SK-N-SH (cell line): Measurements from ENCODE around the gene JAG1. TPM values are rescaled to one million over a fixed set of nuclear protein-coding genes. Genes with fewer than 3 reads are reported as not detected.

Experiments
- CTCF ChIA-PET: fragments of 300-600, 350-600 bp; formaldehyde crosslinking; extraction: SDS; loops from one replicate; lab custom pipeline; 2021; lab: Yijun Ruan, JAX
- POLR2A ChIA-PET: fragments of 350-600 bp; sonication (Branson Sonifier 250); formaldehyde crosslinking; extraction: SDS; loops from one replicate; lab custom pipeline; 2020; ENCODE audit warnings: antibody characterized with exemption, inconsistent platforms; lab: Yijun Ruan, JAX
- DNase-seq: peaks from one replicate; pipeline ENCODE4 v3.0.0; 2012
- H2AFZ ChIP-seq: fragments of 200-600 bp; sonication (generic); 2 replicates; pipeline ENCODE4 v1.8.1; 2016; ENCODE audit warnings: antibody characterized with exemption, mild to moderate bottlenecking, low read depth
- H3F3A ChIP-seq: fragments of 200-600 bp; sonication (generic); replicated peaks from 2 replicates; pipeline ENCODE3; 2016; ENCODE audit warnings: antibody characterized with exemption, mild to moderate bottlenecking; ENCODE audit not compliant: insufficient read depth
- H3K27ac ChIP-seq, 2 experiments: fragments of 200-500 bp in 1 of 2; fragments of 200-600 bp in 1 of 2; sonication (Bioruptor generic) in 1 of 2; sonication (generic), shearing (Covaris generic) in 1 of 2; 2 replicates each; pipeline versions ENCODE4 v1.5.1 to v1.6.1; 2014 to 2016; ENCODE audit warnings: low read depth in 2 of 2, inconsistent platforms in 1 of 2, low read length in 1 of 2, mild to moderate bottlenecking in 1 of 2, mixed read lengths in 1 of 2
- H3K27me3 ChIP-seq: fragments of 200-600 bp; sonication (generic), shearing (Covaris generic); 2 replicates; pipeline ENCODE4 v1.6.1; 2016; ENCODE audit warnings: mixed run types; ENCODE audit not compliant: insufficient read depth
- H3K36me3 ChIP-seq, 2 experiments: fragments of 200-500 bp in 1 of 2; fragments of 200-600 bp in 1 of 2; sonication (Bioruptor generic) in 1 of 2; sonication (generic) in 1 of 2; replicated peaks in 1 of 2; 2 replicates each; pipeline versions ENCODE3 to v1.5.1; 2014 to 2016; ENCODE audit warnings: low read length in 1 of 2, mild to moderate bottlenecking in 1 of 2; ENCODE audit not compliant: insufficient read depth in 2 of 2, control insufficient read depth in 1 of 2
- H3K4me1 ChIP-seq, 2 experiments: fragments of 200-500 bp in 1 of 2; fragments of 200-600 bp in 1 of 2; sonication (Bioruptor generic) in 1 of 2; sonication (generic), shearing (Covaris generic) in 1 of 2; 2 replicates each; pipeline versions ENCODE4 v1.5.1 to v1.6.1; 2014 to 2016; ENCODE audit warnings: low read depth in 1 of 2, low read length in 1 of 2, mixed run types in 1 of 2; ENCODE audit not compliant: insufficient read depth in 2 of 2, control insufficient read depth in 1 of 2
- H3K4me2 ChIP-seq: fragments of 200-600 bp; sonication (generic), shearing (Covaris generic); 2 replicates; pipeline ENCODE4 v1.6.1; 2017; ENCODE audit warnings: mixed run types
- H3K4me3 ChIP-seq, 2 experiments: fragments of 200-500 bp in 1 of 2; fragments of 200-600 bp in 1 of 2; sonication (Bioruptor generic) in 1 of 2; sonication (generic), shearing (Covaris generic) in 1 of 2; 2 replicates each; pipeline versions ENCODE4 v1.5.1 to v1.8.1; 2014 to 2016; ENCODE audit warnings: low read depth in 2 of 2, inconsistent platforms in 1 of 2, low read length in 1 of 2, mild to moderate bottlenecking in 1 of 2, mixed read lengths in 1 of 2, moderate library complexity in 1 of 2
- H3K79me2 ChIP-seq: fragments of 200-600 bp; sonication (generic); 2 replicates; pipeline ENCODE4 v1.8.1; 2017; ENCODE audit warnings: mild to moderate bottlenecking; ENCODE audit not compliant: insufficient read depth
- H3K9ac ChIP-seq: fragments of 200-600 bp; sonication (generic); 2 replicates; pipeline ENCODE4 v1.6.1; 2017; ENCODE audit warnings: mixed run types
- H3K9me2 ChIP-seq: fragments of 200-600 bp; sonication (generic); 2 replicates; pipeline ENCODE4 v1.6.1; 2017; ENCODE audit warnings: mixed run types
- H3K9me3 ChIP-seq: fragments of 200-600 bp; sonication (generic); 2 replicates; pipeline ENCODE4 v1.6.1; 2017; ENCODE audit warnings: mixed run types, mild to moderate bottlenecking, moderate library complexity
- H4K20me1 ChIP-seq: fragments of 200-600 bp; sonication (generic); 2 replicates; pipeline ENCODE4 v1.6.1; 2017; ENCODE audit warnings: mild to moderate bottlenecking, mixed run types; ENCODE audit not compliant: insufficient read depth
- CHD2 ChIP-seq: fragments of 150-350 bp; IDR thresholded peaks from 2 replicates; pipeline ENCODE4 v1.6.1; 2018; ENCODE audit warnings: low read length; ENCODE audit not compliant: partially characterized antibody
- EZH2phosphoT487 ChIP-seq: fragments of 200-600 bp; sonication (generic); IDR thresholded peaks from 2 replicates; pipeline ENCODE4 v1.6.1; 2017; ENCODE audit warnings: low read depth, mixed run types, mild to moderate bottlenecking, antibody characterized with exemption, moderate library complexity, borderline replicate concordance
- FOXJ3 ChIP-seq: sonication (generic); formaldehyde crosslinking; IDR thresholded peaks from 2 replicates; pipeline ENCODE4 v1.5.1; 2020; ENCODE audit warnings: mild to moderate bottlenecking, missing genetic modification reagents
- MXI1 ChIP-seq: IDR thresholded peaks from 2 replicates; pipeline ENCODE4 v1.6.1; 2012; ENCODE audit warnings: mild to moderate bottlenecking, low read depth, low read length, improper control_type of control experiment
- POLR2AphosphoS5 ChIP-seq: IDR thresholded peaks from 2 replicates; pipeline ENCODE4 v1.6.1; 2012; ENCODE audit warnings: low read depth, low read length
- RAD21 ChIP-seq: IDR thresholded peaks from 2 replicates; pipeline ENCODE4 v1.6.1; 2012; ENCODE audit warnings: mild to moderate bottlenecking, low read length
- RCOR1 ChIP-seq: fragments of 150-350 bp; IDR thresholded peaks from 2 replicates; pipeline ENCODE4 v1.6.1; 2017; ENCODE audit warnings: antibody characterized with exemption, low read length
- RFX5 ChIP-seq: IDR thresholded peaks from 2 replicates; pipeline ENCODE4 v1.6.1; 2012; ENCODE audit warnings: mild to moderate bottlenecking, improper control_type of control experiment, low read length
- WGBS: methylation state at CpG from one replicate; pipeline ENCODE4 v1.1.6; 2017; ENCODE audit warnings: low lambda C conversion rate; 5-methylcytosine and 5-hydroxymethylcytosine counted together
- polyA plus RNA-seq, 3 experiments: library from polyadenylated mRNA; depleted of rRNA; stranded (reverse); fragments of >200 nt; gene quantifications; 2 replicates each; pipeline ENCODE4 v1.2.3, GENCODE V29; 2012
- TF ChIP-seq, protein P1 (sequence below): IDR thresholded peaks from 2 replicates; pipeline ENCODE4; 2012
- TF ChIP-seq, protein P2 (sequence below): fragments of 200-600 bp; sonication (generic); IDR thresholded peaks from 2 replicates; pipeline ENCODE4 v1.6.1; 2017; ENCODE audit warnings: antibody characterized with exemption, mild to moderate bottlenecking, moderate library complexity
- TF ChIP-seq, protein P3 (sequence below): fragments of 150-350 bp; IDR thresholded peaks from 2 replicates; pipeline ENCODE4 v1.6.1; 2016; ENCODE audit warnings: mild to moderate bottlenecking, low read depth, low read length
- TF ChIP-seq, protein P4 (sequence below): IDR thresholded peaks from 2 replicates; pipeline ENCODE4 v1.6.1; 2012; ENCODE audit warnings: mild to moderate bottlenecking, low read depth, low read length, moderate library complexity
- TF ChIP-seq, protein P5 (sequence below): fragments of 150-350 bp; IDR thresholded peaks from 2 replicates; pipeline ENCODE4 v1.6.1; 2017; ENCODE audit warnings: antibody characterized with exemption, low read length, low read depth, borderline replicate concordance

Gene JAG1
- polyA plus RNA-seq, 1 of the 3 experiments (the other 2 are of a cell fraction) = 6.0 TPM

DNA sequence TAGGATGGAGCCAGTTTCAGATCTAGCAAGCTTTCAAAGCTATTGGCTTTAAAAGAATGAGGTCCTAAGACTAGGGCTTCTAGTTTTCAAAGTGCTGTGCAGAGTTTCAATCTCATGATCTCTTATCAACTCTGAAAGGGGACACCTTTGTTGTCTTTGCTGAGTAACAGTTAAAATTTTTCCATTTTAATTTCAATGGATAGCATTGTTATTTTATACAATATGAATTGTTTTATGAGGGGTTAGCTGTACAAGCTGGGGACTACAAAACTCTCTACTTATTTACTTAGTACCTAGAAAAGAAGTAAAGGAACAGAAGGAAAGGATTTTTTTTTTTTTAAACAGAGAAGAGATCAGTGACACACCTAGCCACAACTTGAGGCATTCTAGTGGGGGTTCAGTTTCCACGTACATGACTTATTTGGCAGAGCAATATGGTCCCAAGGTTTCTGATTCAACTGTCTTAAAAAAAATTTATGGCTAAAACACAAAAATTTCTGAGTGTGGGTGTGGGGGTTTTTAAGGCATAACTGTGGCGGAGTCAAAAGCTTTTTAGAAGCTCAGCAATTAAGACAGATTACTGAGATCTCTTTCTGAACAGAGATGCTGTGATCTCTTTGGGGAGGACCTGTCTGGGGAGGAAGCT, 46.1 kb upstream of the JAG1 start:
- no peaks in the 10 kb centered on the region for H3K27me3 ChIP-seq
- peaks cover 7% of the 10 kb centered on the region for H3F3A ChIP-seq
- POLR2A ChIA-PET = no interaction called here
- H3K4me1 ChIP-seq = peaks cover 0 to 28% of the 10 kb centered on the region in 2 experiments; a peak in 3 of 4 replicates
- no peak overlapping the region for H3K4me3 ChIP-seq
- TF ChIP-seq RFX5 = no peak
- TF ChIP-seq, protein P1, sequence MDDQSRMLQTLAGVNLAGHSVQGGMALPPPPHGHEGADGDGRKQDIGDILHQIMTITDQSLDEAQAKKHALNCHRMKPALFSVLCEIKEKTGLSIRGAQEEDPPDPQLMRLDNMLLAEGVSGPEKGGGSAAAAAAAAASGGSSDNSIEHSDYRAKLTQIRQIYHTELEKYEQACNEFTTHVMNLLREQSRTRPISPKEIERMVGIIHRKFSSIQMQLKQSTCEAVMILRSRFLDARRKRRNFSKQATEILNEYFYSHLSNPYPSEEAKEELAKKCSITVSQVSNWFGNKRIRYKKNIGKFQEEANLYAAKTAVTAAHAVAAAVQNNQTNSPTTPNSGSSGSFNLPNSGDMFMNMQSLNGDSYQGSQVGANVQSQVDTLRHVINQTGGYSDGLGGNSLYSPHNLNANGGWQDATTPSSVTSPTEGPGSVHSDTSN = no peak
- TF ChIP-seq, all 33 proteins: peak for 0
- CTCF ChIA-PET = interaction anchor here (0.7 to 0.9 kb wide), 2 partner anchors 24 to 167 kb away, joined by 3 to 5 read pairs; no protein-coding TSS in a partner anchor
- Histone ChIP-seq H3K27ac (no peak overlapping the region), H3K9me2 (no peaks in the 10 kb centered on the region), H3K79me2 (no peaks in the 10 kb centered on the region), H3K36me3 (no peaks in the 10 kb centered on the region), H4K20me1 (no peaks in the 10 kb centered on the region), H3K4me2 (no peak overlapping the region), H2AFZ (peak overlapping the region; percentile 4; the same call in 1 of the 2 replicates), H3K9me3 (no peaks in the 10 kb centered on the region), H3K9ac (no peak overlapping the region)
- DNase-seq = no peak
- WGBS = 74% methylated on average over 2 of the region's 2 CpGs

- Histone ChIP-seq H3K9me2 (no peaks in the 10 kb centered on the region), H3K36me3 (no peaks in the 10 kb centered on the region), H4K20me1 (no peaks in the 10 kb centered on the region), H3F3A (peaks cover 7% of the 10 kb centered on the region), H3K79me2 (no peaks in the 10 kb centered on the region), H3K27ac (no peak overlapping the region), H3K27me3 (no peaks in the 10 kb centered on the region), H3K4me2 (no peak overlapping the region), H3K9me3 (no peaks in the 10 kb centered on the region), H3K4me1 (peaks cover 0 to 37% of the 10 kb centered on the region in 2 experiments; a peak in 3 of 4 replicates), H3K9ac (no peak overlapping the region), H3K4me3 (no peak overlapping the region), H2AFZ (no peak overlapping the region)
- WGBS = 79% methylated on average over 3 of the region's 3 CpGs
- POLR2A ChIA-PET = no interaction called here
- CTCF ChIA-PET = no interaction called here
- no peak for DNase-seq
- TF ChIP-seq EZH2phosphoT487 (no peak), RCOR1 (no peak), FOXJ3 (CRISPR knock-in tag) (no peak), POLR2AphosphoS5 (no peak), RAD21 (no peak), CHD2 (no peak), MXI1 (no peak)
- TF ChIP-seq, protein P2, sequence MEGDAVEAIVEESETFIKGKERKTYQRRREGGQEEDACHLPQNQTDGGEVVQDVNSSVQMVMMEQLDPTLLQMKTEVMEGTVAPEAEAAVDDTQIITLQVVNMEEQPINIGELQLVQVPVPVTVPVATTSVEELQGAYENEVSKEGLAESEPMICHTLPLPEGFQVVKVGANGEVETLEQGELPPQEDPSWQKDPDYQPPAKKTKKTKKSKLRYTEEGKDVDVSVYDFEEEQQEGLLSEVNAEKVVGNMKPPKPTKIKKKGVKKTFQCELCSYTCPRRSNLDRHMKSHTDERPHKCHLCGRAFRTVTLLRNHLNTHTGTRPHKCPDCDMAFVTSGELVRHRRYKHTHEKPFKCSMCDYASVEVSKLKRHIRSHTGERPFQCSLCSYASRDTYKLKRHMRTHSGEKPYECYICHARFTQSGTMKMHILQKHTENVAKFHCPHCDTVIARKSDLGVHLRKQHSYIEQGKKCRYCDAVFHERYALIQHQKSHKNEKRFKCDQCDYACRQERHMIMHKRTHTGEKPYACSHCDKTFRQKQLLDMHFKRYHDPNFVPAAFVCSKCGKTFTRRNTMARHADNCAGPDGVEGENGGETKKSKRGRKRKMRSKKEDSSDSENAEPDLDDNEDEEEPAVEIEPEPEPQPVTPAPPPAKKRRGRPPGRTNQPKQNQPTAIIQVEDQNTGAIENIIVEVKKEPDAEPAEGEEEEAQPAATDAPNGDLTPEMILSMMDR = no peak
- TF ChIP-seq, protein P3, sequence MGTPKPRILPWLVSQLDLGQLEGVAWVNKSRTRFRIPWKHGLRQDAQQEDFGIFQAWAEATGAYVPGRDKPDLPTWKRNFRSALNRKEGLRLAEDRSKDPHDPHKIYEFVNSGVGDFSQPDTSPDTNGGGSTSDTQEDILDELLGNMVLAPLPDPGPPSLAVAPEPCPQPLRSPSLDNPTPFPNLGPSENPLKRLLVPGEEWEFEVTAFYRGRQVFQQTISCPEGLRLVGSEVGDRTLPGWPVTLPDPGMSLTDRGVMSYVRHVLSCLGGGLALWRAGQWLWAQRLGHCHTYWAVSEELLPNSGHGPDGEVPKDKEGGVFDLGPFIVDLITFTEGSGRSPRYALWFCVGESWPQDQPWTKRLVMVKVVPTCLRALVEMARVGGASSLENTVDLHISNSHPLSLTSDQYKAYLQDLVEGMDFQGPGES = no peak
- TF ChIP-seq, protein P4, sequence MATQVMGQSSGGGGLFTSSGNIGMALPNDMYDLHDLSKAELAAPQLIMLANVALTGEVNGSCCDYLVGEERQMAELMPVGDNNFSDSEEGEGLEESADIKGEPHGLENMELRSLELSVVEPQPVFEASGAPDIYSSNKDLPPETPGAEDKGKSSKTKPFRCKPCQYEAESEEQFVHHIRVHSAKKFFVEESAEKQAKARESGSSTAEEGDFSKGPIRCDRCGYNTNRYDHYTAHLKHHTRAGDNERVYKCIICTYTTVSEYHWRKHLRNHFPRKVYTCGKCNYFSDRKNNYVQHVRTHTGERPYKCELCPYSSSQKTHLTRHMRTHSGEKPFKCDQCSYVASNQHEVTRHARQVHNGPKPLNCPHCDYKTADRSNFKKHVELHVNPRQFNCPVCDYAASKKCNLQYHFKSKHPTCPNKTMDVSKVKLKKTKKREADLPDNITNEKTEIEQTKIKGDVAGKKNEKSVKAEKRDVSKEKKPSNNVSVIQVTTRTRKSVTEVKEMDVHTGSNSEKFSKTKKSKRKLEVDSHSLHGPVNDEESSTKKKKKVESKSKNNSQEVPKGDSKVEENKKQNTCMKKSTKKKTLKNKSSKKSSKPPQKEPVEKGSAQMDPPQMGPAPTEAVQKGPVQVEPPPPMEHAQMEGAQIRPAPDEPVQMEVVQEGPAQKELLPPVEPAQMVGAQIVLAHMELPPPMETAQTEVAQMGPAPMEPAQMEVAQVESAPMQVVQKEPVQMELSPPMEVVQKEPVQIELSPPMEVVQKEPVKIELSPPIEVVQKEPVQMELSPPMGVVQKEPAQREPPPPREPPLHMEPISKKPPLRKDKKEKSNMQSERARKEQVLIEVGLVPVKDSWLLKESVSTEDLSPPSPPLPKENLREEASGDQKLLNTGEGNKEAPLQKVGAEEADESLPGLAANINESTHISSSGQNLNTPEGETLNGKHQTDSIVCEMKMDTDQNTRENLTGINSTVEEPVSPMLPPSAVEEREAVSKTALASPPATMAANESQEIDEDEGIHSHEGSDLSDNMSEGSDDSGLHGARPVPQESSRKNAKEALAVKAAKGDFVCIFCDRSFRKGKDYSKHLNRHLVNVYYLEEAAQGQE = no peak
- TF ChIP-seq, protein P5, sequence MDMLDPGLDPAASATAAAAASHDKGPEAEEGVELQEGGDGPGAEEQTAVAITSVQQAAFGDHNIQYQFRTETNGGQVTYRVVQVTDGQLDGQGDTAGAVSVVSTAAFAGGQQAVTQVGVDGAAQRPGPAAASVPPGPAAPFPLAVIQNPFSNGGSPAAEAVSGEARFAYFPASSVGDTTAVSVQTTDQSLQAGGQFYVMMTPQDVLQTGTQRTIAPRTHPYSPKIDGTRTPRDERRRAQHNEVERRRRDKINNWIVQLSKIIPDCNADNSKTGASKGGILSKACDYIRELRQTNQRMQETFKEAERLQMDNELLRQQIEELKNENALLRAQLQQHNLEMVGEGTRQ = no peak
Observed at GRCh38 chr20:10718661-10719060, 44.9 kb upstream of the JAG1 start.
